Adrenal gland (tissue), 19 donors: ENCODE results near the gene VAPA. TPM values are rescaled to one million over a fixed set of nuclear protein-coding genes. Genes with fewer than 3 reads are reported as not detected.

Experiments
- DNase-seq, 7 donors: peaks; one replicate each; pipeline ENCODE4 v3.0.0-alpha.2; 2019 to 2020
- H3K27ac ChIP-seq, 5 donors: fragments of 200-600 bp; sonication (generic) in 4 of 5; 1 replicate in 3 of 5; 2 replicates in 2 of 5; pipeline versions ENCODE4 v1.5.1 to v1.8.0; 2016 to 2020; ENCODE audit warnings: mild to moderate bottlenecking in 1 of 5
- H3K27me3 ChIP-seq: fragments of 200-600 bp; 2 replicates; pipeline ENCODE4 v1.8.0; 2021
- H3K36me3 ChIP-seq, 2 donors: fragments of 200-600 bp; replicated peaks in 1 of 2; 1 replicate in 1 of 2; 2 replicates in 1 of 2; pipeline versions ENCODE4 v1.5.1 to v1.8.0; 2018 to 2022
- H3K4me1 ChIP-seq, 2 donors: fragments of 200-600 bp; replicated peaks in 1 of 2; 1 replicate in 1 of 2; 2 replicates in 1 of 2; pipeline versions ENCODE4 v1.5.1 to v1.8.0; 2018 to 2021
- H3K4me3 ChIP-seq, 4 donors: fragments of 200-600 bp; sonication (generic) in 3 of 4; one replicate each; pipeline ENCODE4 v1.5.1; 2016 to 2018
- H3K9me3 ChIP-seq, 3 donors: fragments of 200-600 bp; sonication (generic) in 1 of 3; replicated peaks in 1 of 3; 1 replicate in 2 of 3; 2 replicates in 1 of 3; pipeline versions ENCODE4 v1.5.1 to v1.8.0; 2016 to 2021
- CTCF ChIP-seq, 6 experiments: fragments of 450-650 bp in 4 of 6; fragments of 200-600 bp in 2 of 6; sonication (generic) in 1 of 6; IDR thresholded peaks; 1 replicate in 5 of 6; 2 replicates in 1 of 6; pipeline versions ENCODE4 v1.5.1 to v1.8.0; 2016 to 2021; ENCODE audit warnings: antibody characterized with exemption in 6 of 6, mild to moderate bottlenecking in 2 of 6, moderate library complexity in 1 of 6
- POLR2A ChIP-seq, 2 donors: fragments of 450-650 bp; IDR thresholded peaks; one replicate each; pipeline ENCODE4 v1.6.1; 2017; ENCODE audit warnings: antibody characterized with exemption in 2 of 2, mild to moderate bottlenecking in 2 of 2, moderate library complexity in 1 of 2
- WGBS, 4 donors: extraction: QIAGEN DNeasy Blood & Tissue Kit in 2 of 4; methylation state at CpG; one replicate each; pipeline versions ENCODE4 v1.1.5 to v1.1.7; 2013 to 2017; 5-methylcytosine and 5-hydroxymethylcytosine counted together
- intact Hi-C, 2 donors: fragments of 100-400 bp; cut with DNase I; formaldehyde crosslinking; loops; one replicate each; pipeline versions ENCODE4 v1.14.1 to v1.15.0; 2022 to 2023
- long read RNA-seq, 10 donors: library from polyadenylated mRNA in 3 of 10; unstranded in 2 of 10; stranded (forward) in 1 of 10; transcript quantifications; one replicate each; pipeline ENCODE4 v2.0.0 and lab custom pipeline, GENCODE V29; 2021 to 2026
- polyA plus RNA-seq, 3 donors: library from polyadenylated mRNA; stranded (reverse); fragments of 200-250 nt in 2 of 3; fragments of 350-450 nt in 1 of 3; fragmentation: Illumina TruSeq in 1 of 3; extraction: RNeasy Lipid Tissue Mini Kit (QIAGEN cat#74804) in 1 of 3; gene quantifications; one replicate each; pipeline ENCODE4 v1.2.3, GENCODE V29; 2013 to 2014
- total RNA-seq, 9 donors: library from RNA; depleted of rRNA in 4 of 9; stranded (reverse); fragments of >200 nt in 4 of 9; fragments of 120-200 nt in 1 of 9; fragmentation: NEBNext Ultra II Directional in 1 of 9; extraction: Animal tissue kit (Norgen Biotek cat#: 25700) in 1 of 9; gene quantifications; one replicate each; pipeline versions ENCODE4 v1.1.0 to v1.2.4, GENCODE V29; 2013 to 2023
- donor health status: healthy with polysubstance abuse.
- donor health status: Bipolar disorder and iron deficiency.
- donor health status: DM: yes; HTN: yes; CAD: no.
- donor health status: DM: no; HTN: no; CAD: no.
- donor health status: DM: no; HTN: no; CAD: no.
- donor health status: DM: yes; HTN: yes; CAD: no.

VAPA gene
- 100 to 1,000 TPM; 324 to 894 (median 440) TPM for total RNA-seq
- 100 to 1,000 TPM in 2 of 3 donors, 10 to 100 TPM in 1; 71.3 to 900 (median 120) TPM for polyA plus RNA-seq
- long read RNA-seq, donor 1, full-length matches to known transcripts: 147 of 363 reads
- long read RNA-seq, donor 1, partial matches to known transcripts: 196 of 363 reads
- long read RNA-seq, donor 1, other reads (novel, unspliced or antisense): 20 of 363 reads
- long read RNA-seq, donor 2, full-length matches to known transcripts: 95 of 124 reads
- long read RNA-seq, donor 2, partial matches to known transcripts: 10 of 124 reads
- long read RNA-seq, donor 2, other reads (novel, unspliced or antisense): 19 of 124 reads
- long read RNA-seq, donor 3, full-length matches to known transcripts: 124 of 141 reads
- long read RNA-seq, donor 3, partial matches to known transcripts: 7 of 141 reads
- long read RNA-seq, donor 3, other reads (novel, unspliced or antisense): 10 of 141 reads
- long read RNA-seq, donor 4, full-length matches to known transcripts: 516 of 550 reads
- long read RNA-seq, donor 4, partial matches to known transcripts: 13 of 550 reads
- long read RNA-seq, donor 4, other reads (novel, unspliced or antisense): 21 of 550 reads
- long read RNA-seq, donor 5, full-length matches to known transcripts: 669 of 732 reads
- long read RNA-seq, donor 5, partial matches to known transcripts: 1 of 732 reads
- long read RNA-seq, donor 5, other reads (novel, unspliced or antisense): 62 of 732 reads
- long read RNA-seq, donor 6, full-length matches to known transcripts: 211 of 236 reads
- long read RNA-seq, donor 6, partial matches to known transcripts: 7 of 236 reads
- long read RNA-seq, donor 6, other reads (novel, unspliced or antisense): 18 of 236 reads
- long read RNA-seq, donor 7, full-length matches to known transcripts: 68 of 162 reads
- long read RNA-seq, donor 7, partial matches to known transcripts: 84 of 162 reads
- long read RNA-seq, donor 7, other reads (novel, unspliced or antisense): 10 of 162 reads
- long read RNA-seq, donor 8, full-length matches to known transcripts: 180 of 222 reads
- long read RNA-seq, donor 8, partial matches to known transcripts: 14 of 222 reads
- long read RNA-seq, donor 8, other reads (novel, unspliced or antisense): 28 of 222 reads
- long read RNA-seq, donor 9, full-length matches to known transcripts: 123 of 143 reads
- long read RNA-seq, donor 9, partial matches to known transcripts: 0 of 143 reads
- long read RNA-seq, donor 9, other reads (novel, unspliced or antisense): 20 of 143 reads
- long read RNA-seq, donor 10, full-length matches to known transcripts: 74 of 74 reads
- long read RNA-seq, donor 10, partial matches to known transcripts: 0 of 74 reads
- long read RNA-seq, donor 10, other reads (novel, unspliced or antisense): 0 of 74 reads

- WGBS, 4 donors: 0 to 1% (median 0%) methylated on average over 1 to 87 of the region's 87 CpGs
- no peaks in the 10 kb centered on the region for H3K27me3 ChIP-seq
- peak within 1 kb of the TSS; percentile 97 to 100 (median 100) for H3K27ac ChIP-seq
- TF ChIP-seq CTCF (IDR thresholded peaks at IDR 0.05) (no peak), POLR2A (IDR thresholded peaks at IDR 0.05) (peak; percentile 95 to 99)
- H3K36me3 ChIP-seq: no peaks in the 10 kb centered on the region
- intact Hi-C loops: no loop called here
- peaks cover 14 to 29% of the 10 kb centered on the region in 2 donors for H3K4me1 ChIP-seq
- no peaks in the 10 kb centered on the region for H3K9me3 ChIP-seq
- DNase-seq: peak; percentile 94 to 97 (median 96)
- H3K4me3 ChIP-seq: peak within 1 kb of the TSS; percentile 89 to 99 (median 98)
Observed at GRCh38 chr18:9913526-9914333, at the start of gene VAPA. TSS of gene VAPA (plus strand) at chr18:9914016. CDS start at chr18:9914257, 241 bp downstream.

GRCh38 chr18:9865764-9866490 lies 47.9 kb upstream of the VAPA start:
- intact Hi-C loops: no loop called here
- Histone ChIP-seq H3K27me3 (no peaks in the 10 kb centered on the region), H3K4me3 (no peak overlapping the region), H3K9me3 (no peaks in the 10 kb centered on the region), H3K4me1 (peaks cover 18 to 39% of the 10 kb centered on the region in 2 donors), H3K36me3 (peaks cover 0 to 4% of the 10 kb centered on the region in 2 donors), H3K27ac (no peak overlapping the region)
- TF ChIP-seq CTCF (IDR thresholded peaks at IDR 0.05) (no peak), POLR2A (IDR thresholded peaks at IDR 0.05) (no peak)
- no peak for DNase-seq
- WGBS, 4 donors: 90 to 98% (median 94%) methylated on average over 7 of the region's 7 CpGs

- Histone ChIP-seq H3K9me3 (no peaks in the 10 kb centered on the region), H3K27ac (peak overlapping the region in 1 of 5 donors; percentile 0), H3K36me3 (no peaks in the 10 kb centered on the region), H3K4me3 (no peak overlapping the region), H3K27me3 (no peaks in the 10 kb centered on the region), H3K4me1 (peaks cover 24 to 38% of the 10 kb centered on the region in 2 donors)
- DNase-seq: no peak
- no peak for TF ChIP-seq POLR2A (IDR thresholded peaks at IDR 0.05)
- intact Hi-C loops: no loop called here
- 91 to 93% (median 93%) methylated on average over 3 of the region's 3 CpGs; no CpG with 5 or more reads in 1 of the 4 donors for WGBS, 4 donors
Observed at GRCh38 chr18:9866627-9867026, 47.2 kb upstream of the VAPA start.
